Fibroblast of lung (primary cell): ENCODE results near the gene DCXR. TPM values are rescaled to one million over a fixed set of nuclear protein-coding genes. Genes with fewer than 3 reads are reported as not detected.

ENCODE experiments used
- DNase-seq, 2 donors: peaks; one replicate each; pipeline versions ENCODE4 v3.0.0 to v3.0.0-alpha.2; 2010; ENCODE audit warnings: low read depth in 2 of 2
- H2AFZ ChIP-seq: 2 replicates; pipeline ENCODE4 v1.5.1; 2012; ENCODE audit warnings: low read length, control low read depth, inconsistent platforms
- H3K27ac ChIP-seq: 2 replicates; pipeline ENCODE4 v1.5.1; 2011; ENCODE audit warnings: low read length, control low read depth; ENCODE audit not compliant: insufficient read depth
- H3K27me3 ChIP-seq: 2 replicates; pipeline ENCODE4 v1.5.1; 2011; ENCODE audit warnings: mild to moderate bottlenecking, low read length; ENCODE audit not compliant: control insufficient read depth, insufficient read depth
- H3K36me3 ChIP-seq: 2 replicates; pipeline ENCODE4 v1.5.1; 2011; ENCODE audit warnings: low read length; ENCODE audit not compliant: control insufficient read depth, insufficient read depth
- H3K4me1 ChIP-seq: 2 replicates; pipeline ENCODE4 v1.5.1; 2011; ENCODE audit warnings: low read length; ENCODE audit not compliant: control insufficient read depth, insufficient read depth; ENCODE audit errors: extremely low read depth
- H3K4me2 ChIP-seq: 2 replicates; pipeline ENCODE4 v1.5.1; 2011; ENCODE audit warnings: low read length, control low read depth; ENCODE audit not compliant: insufficient read depth; ENCODE audit errors: extremely low read depth
- H3K4me3 ChIP-seq, 4 experiments: fragments of 200-600 bp in 1 of 4; sonication (generic) in 1 of 4; replicated peaks in 1 of 4; 2 replicates each; pipeline ENCODE4 v1.5.1; 2011 to 2016; ENCODE audit warnings: low read length in 4 of 4, low read depth in 3 of 4, mild to moderate bottlenecking in 3 of 4, control low read depth in 2 of 4, inconsistent platforms in 1 of 4, mixed read lengths in 1 of 4; ENCODE audit not compliant: insufficient read depth in 1 of 4; ENCODE audit errors: control extremely low read depth in 1 of 4
- H3K79me2 ChIP-seq: 2 replicates; pipeline ENCODE4 v1.5.1; 2012; ENCODE audit warnings: mild to moderate bottlenecking, low read length, inconsistent platforms; ENCODE audit not compliant: control insufficient read depth, insufficient read depth
- H3K9ac ChIP-seq: 2 replicates; pipeline ENCODE4 v1.5.1; 2011; ENCODE audit warnings: mild to moderate bottlenecking, low read length, control low read depth; ENCODE audit not compliant: insufficient read depth
- H3K9me3 ChIP-seq: 2 replicates; pipeline ENCODE4 v1.5.1; 2012; ENCODE audit warnings: low read depth, low read length; ENCODE audit not compliant: control insufficient read depth, insufficient read depth
- H4K20me1 ChIP-seq: 2 replicates; pipeline ENCODE4 v1.5.1; 2011; ENCODE audit warnings: low read length; ENCODE audit not compliant: control insufficient read depth, insufficient read depth; ENCODE audit errors: extremely low read depth
- EZH2 ChIP-seq: IDR thresholded peaks from 2 replicates; pipeline ENCODE4 v1.5.1; 2012; ENCODE audit warnings: low read length, control low read depth, mild to moderate bottlenecking; ENCODE audit errors: missing control alignments
- polyA plus RNA-seq, 2 donors: library from polyadenylated mRNA; depleted of rRNA in 1 of 2; stranded (reverse) in 1 of 2; unstranded in 1 of 2; fragments of >200 nt; gene quantifications; 2 replicates each; pipeline ENCODE4 v1.2.1, GENCODE V29; 2011 to 2012; ENCODE audit warnings: missing spikeins in 1 of 2
- total RNA-seq: library from RNA; depleted of rRNA; stranded (reverse); fragments of >200 nt; gene quantifications from 2 replicates; pipeline ENCODE4 v1.2.1, GENCODE V29; 2014
- TF ChIP-seq, protein P1 (sequence below), 2 donors: IDR thresholded peaks in 1 of 2; conservative IDR thresholded peaks in 1 of 2; 1 replicate in 1 of 2; 2 replicates in 1 of 2; pipeline ENCODE4 v1.5.1; 2011 to 2012; ENCODE audit warnings: low read length in 2 of 2, control low read depth in 1 of 2, inconsistent platforms in 1 of 2, low read depth in 1 of 2, mild to moderate bottlenecking in 1 of 2

Gene DCXR
- total and polyA plus RNA-seq, 2 donors (not counting 1 experiment from before 2014, with no cell fraction given) = 34.8 to 43.6 TPM

DNA sequence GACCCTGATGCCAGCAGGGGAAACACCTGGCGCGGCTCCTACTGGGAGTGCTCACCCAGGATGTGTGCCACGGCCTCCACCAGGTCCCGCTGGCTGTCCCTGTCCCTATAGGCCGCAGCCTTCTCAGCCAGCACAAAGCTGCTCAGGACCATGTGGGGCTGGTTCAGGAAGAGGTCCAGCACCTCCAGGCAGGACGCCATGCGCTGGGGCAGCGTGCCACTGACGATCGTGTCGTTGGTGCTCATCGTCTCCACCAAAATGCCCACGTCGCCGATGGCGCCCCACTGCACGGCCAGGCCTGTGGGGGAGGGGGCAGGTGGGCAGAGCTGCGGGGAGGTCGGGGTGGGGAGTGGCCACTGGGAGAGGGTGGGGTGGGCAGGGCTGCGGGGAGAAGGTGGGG, 44.0 kb upstream of the DCXR start:
- no peak for DNase-seq
- Histone ChIP-seq H3K36me3 (peaks cover 57% of the 10 kb centered on the region), H3K79me2 (no peaks in the 10 kb centered on the region), H2AFZ (no peak overlapping the region), H3K4me3 (no peak overlapping the region), H3K27me3 (no peaks in the 10 kb centered on the region), H4K20me1 (no peaks in the 10 kb centered on the region), H3K4me1 (no peaks in the 10 kb centered on the region), H3K27ac (no peak overlapping the region), H3K4me2 (no peak overlapping the region), H3K9me3 (no peaks in the 10 kb centered on the region), H3K9ac (no peak overlapping the region)
- TF ChIP-seq, protein P1, sequence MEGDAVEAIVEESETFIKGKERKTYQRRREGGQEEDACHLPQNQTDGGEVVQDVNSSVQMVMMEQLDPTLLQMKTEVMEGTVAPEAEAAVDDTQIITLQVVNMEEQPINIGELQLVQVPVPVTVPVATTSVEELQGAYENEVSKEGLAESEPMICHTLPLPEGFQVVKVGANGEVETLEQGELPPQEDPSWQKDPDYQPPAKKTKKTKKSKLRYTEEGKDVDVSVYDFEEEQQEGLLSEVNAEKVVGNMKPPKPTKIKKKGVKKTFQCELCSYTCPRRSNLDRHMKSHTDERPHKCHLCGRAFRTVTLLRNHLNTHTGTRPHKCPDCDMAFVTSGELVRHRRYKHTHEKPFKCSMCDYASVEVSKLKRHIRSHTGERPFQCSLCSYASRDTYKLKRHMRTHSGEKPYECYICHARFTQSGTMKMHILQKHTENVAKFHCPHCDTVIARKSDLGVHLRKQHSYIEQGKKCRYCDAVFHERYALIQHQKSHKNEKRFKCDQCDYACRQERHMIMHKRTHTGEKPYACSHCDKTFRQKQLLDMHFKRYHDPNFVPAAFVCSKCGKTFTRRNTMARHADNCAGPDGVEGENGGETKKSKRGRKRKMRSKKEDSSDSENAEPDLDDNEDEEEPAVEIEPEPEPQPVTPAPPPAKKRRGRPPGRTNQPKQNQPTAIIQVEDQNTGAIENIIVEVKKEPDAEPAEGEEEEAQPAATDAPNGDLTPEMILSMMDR (conservative IDR thresholded peaks at IDR 0.05 in 1 of 2, IDR thresholded peaks at IDR 0.05 in 1 of 2; ENCODE audit: low read depth in 1 of 2, low read length in 2 of 2) = no peak
- no peak for TF ChIP-seq EZH2

DNA sequence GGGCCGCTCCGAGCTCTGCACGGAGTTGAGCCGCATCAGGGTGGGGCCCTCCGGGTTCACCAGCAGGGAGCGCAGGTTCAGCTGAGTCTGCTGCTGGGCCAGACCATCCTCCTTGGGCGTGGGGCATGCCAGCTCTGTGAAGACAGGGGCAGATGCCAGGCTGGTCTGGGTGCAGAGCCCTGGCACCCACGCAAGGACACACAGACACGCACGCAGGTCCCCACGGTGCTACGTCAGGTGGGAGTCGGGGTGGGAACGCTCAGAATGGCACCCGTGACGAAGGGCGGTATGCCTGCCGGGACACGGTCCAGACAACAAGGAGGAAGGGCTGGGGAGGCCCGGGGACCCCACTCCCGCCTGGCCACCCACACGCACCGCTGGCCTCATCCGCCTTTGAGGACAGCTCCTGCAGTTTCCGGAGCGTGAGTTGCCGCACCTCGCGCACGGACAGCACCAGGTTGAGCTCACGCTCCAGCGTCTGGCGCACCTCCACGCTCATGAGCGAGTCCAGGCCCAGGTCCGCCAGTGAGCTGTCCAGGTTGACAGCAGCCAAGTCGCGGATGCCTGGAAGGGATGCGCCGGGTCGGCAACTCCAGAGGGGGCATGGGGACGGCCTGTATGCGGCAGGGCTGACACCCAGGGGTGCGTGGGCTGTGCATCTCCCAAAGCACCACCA, 43.4 kb upstream of the DCXR start:
- Histone ChIP-seq H3K4me1 (no peaks in the 10 kb centered on the region), H3K9me3 (no peaks in the 10 kb centered on the region), H3K36me3 (peaks cover 51% of the 10 kb centered on the region), H3K27ac (no peak overlapping the region), H3K79me2 (no peaks in the 10 kb centered on the region), H3K9ac (no peak overlapping the region), H3K4me2 (no peak overlapping the region), H3K27me3 (no peaks in the 10 kb centered on the region), H4K20me1 (no peaks in the 10 kb centered on the region), H3K4me3 (no peak overlapping the region), H2AFZ (no peak overlapping the region)
- no peak for DNase-seq
- TF ChIP-seq, protein P1 (conservative IDR thresholded peaks at IDR 0.05 in 1 of 2, IDR thresholded peaks at IDR 0.05 in 1 of 2; ENCODE audit: low read depth in 1 of 2, low read length in 2 of 2) = no peak
- no peak for TF ChIP-seq EZH2

DNA sequence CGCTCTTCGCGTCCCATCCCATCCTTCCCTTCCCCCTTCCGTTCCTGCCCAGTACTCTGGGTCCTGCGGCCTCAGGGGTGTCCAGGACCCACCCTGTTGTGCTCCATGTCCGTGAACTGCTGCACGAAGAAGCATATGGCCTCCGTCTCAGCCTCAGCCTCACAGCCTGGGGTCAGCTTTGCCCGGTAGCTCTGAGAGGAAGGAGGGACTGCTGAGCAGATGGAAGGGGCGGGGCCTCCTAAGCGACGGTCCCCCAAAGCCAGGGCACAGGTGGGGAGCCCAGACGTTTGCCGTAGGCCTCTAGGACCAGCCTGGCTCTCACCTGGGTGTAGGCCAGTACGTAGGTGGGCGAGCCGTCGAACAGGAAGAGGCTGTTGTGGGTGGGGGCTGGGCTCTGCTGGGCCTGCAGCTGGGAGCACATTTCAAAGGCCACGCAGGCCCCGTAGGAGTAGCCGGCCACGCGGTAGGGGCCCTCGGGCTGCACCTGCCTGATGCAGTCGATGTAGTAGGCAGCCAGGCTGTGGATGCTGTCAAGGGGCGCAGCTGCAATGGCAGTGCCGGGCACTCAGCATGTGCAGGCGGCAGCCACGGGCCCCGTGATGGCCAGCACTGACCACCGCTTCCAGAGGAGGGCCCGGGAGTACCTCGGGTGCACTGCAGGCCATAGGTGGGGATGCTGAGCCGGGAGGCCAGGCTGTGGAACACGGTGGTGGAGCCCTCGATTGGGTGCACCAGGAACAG, 42.7 kb upstream of the DCXR start:
- Histone ChIP-seq H3K9me3 (no peaks in the 10 kb centered on the region), H3K4me2 (no peak overlapping the region), H3K9ac (no peak overlapping the region), H3K4me1 (no peaks in the 10 kb centered on the region), H3K27me3 (no peaks in the 10 kb centered on the region), H3K36me3 (peaks cover 45% of the 10 kb centered on the region), H3K27ac (no peak overlapping the region), H2AFZ (no peak overlapping the region), H3K79me2 (no peaks in the 10 kb centered on the region), H4K20me1 (no peaks in the 10 kb centered on the region), H3K4me3 (no peak overlapping the region)
- DNase-seq = no peak
- TF ChIP-seq, protein P1 (conservative IDR thresholded peaks at IDR 0.05 in 1 of 2, IDR thresholded peaks at IDR 0.05 in 1 of 2; ENCODE audit: low read depth in 1 of 2, low read length in 2 of 2) = no peak
- TF ChIP-seq EZH2 = no peak
